Keratinocyte (primary cell): ENCODE results near the gene BRCA2. TPM values are rescaled to one million over a fixed set of nuclear protein-coding genes. Genes with fewer than 3 reads are reported as not detected.

Source experiments
- DNase-seq: peaks from one replicate; pipeline ENCODE4 v3.0.0-alpha.2; 2011; ENCODE audit warnings: low read depth, missing footprints, low spot score
- FAIRE-seq: peaks from 2 replicates; lab custom pipeline; 2011; peaks lifted over from hg19 to GRCh38; lab: Jason Lieb, UNC
- H2AFZ ChIP-seq: 2 replicates; pipeline ENCODE4 v1.6.0; 2012; ENCODE audit warnings: low read length, control low read depth, inconsistent platforms; ENCODE audit not compliant: control insufficient read depth
- H3K27ac ChIP-seq: 2 replicates; pipeline ENCODE4 v1.5.1; 2011; ENCODE audit warnings: low read length; ENCODE audit not compliant: control insufficient read depth, insufficient read depth
- H3K27me3 ChIP-seq: 3 replicates; pipeline ENCODE4 v1.6.0; 2011; ENCODE audit warnings: low read length; ENCODE audit not compliant: control insufficient read depth, insufficient read depth; ENCODE audit errors: extremely low read depth
- H3K36me3 ChIP-seq, 2 experiments: 2 replicates in 1 of 2; 3 replicates in 1 of 2; pipeline ENCODE4 v1.5.1; 2011; ENCODE audit warnings: low read length in 2 of 2, mild to moderate bottlenecking in 1 of 2; ENCODE audit not compliant: control insufficient read depth in 2 of 2, insufficient read depth in 2 of 2; ENCODE audit errors: extremely low read depth in 1 of 2
- H3K4me1 ChIP-seq: 3 replicates; pipeline ENCODE4 v1.5.1; 2011; ENCODE audit warnings: low read length; ENCODE audit not compliant: control insufficient read depth, insufficient read depth; ENCODE audit errors: extremely low read depth
- H3K4me2 ChIP-seq: 3 replicates; pipeline ENCODE4 v1.6.0; 2011; ENCODE audit warnings: low read depth, low read length; ENCODE audit not compliant: control insufficient read depth, insufficient read depth; ENCODE audit errors: extremely low read depth
- H3K4me3 ChIP-seq, 3 experiments: fragments of 200-600 bp in 1 of 3; sonication (generic) in 1 of 3; 2 replicates in 2 of 3; 3 replicates in 1 of 3; pipeline ENCODE4 v1.5.1; 2011 to 2016; ENCODE audit warnings: low read length in 3 of 3, mild to moderate bottlenecking in 3 of 3, control low read depth in 2 of 3, inconsistent platforms in 1 of 3, low read depth in 1 of 3, mixed read lengths in 1 of 3, mixed run types in 1 of 3, moderate library complexity in 1 of 3; ENCODE audit not compliant: control insufficient read depth in 2 of 3, insufficient read depth in 2 of 3; ENCODE audit errors: extremely low read depth in 1 of 3
- H3K79me2 ChIP-seq: 2 replicates; pipeline ENCODE4 v1.6.0; 2012; ENCODE audit warnings: low read length; ENCODE audit not compliant: control insufficient read depth, insufficient read depth
- H3K9ac ChIP-seq: 3 replicates; pipeline ENCODE4 v1.6.0; 2011; ENCODE audit warnings: low read length; ENCODE audit not compliant: control insufficient read depth, insufficient read depth; ENCODE audit errors: extremely low read depth
- H3K9me1 ChIP-seq: 3 replicates; pipeline ENCODE4 v1.6.0; 2011; ENCODE audit warnings: low read length; ENCODE audit not compliant: control insufficient read depth, insufficient read depth; ENCODE audit errors: extremely low read depth
- H3K9me3 ChIP-seq: 2 replicates; pipeline ENCODE4 v1.5.1; 2012; ENCODE audit warnings: low read depth, low read length; ENCODE audit not compliant: control insufficient read depth
- H4K20me1 ChIP-seq: 3 replicates; pipeline ENCODE4 v1.6.0; 2011; ENCODE audit warnings: low read length; ENCODE audit not compliant: control insufficient read depth, insufficient read depth; ENCODE audit errors: extremely low read depth
- EZH2 ChIP-seq: IDR thresholded peaks from one replicate; pipeline ENCODE4 v1.6.1; 2012; ENCODE audit warnings: inconsistent platforms, mild to moderate bottlenecking, low read length, moderate library complexity
- dilution Hi-C: fragments of 300-500 bp; cut with MboI; formaldehyde crosslinking; loops from one replicate; pipeline ENCODE4 v1.7.0; 2020; ENCODE audit warnings: low sequenced_read_pairs; ENCODE audit not compliant: extremely low pct_ligation_motif_present
- polyA plus RNA-seq, 5 experiments: library from polyadenylated mRNA; depleted of rRNA in 3 of 5; stranded (reverse) in 3 of 5; stranded (forward) in 1 of 5; unstranded in 1 of 5; fragments of >200 nt; gene quantifications; 1 replicate in 1 of 5; 2 replicates in 3 of 5; 3 replicates in 1 of 5; pipeline versions ENCODE4 v1.2.1 to v1.2.3, GENCODE V29; 2011 to 2012; ENCODE audit warnings: missing spikeins in 2 of 5, low read depth in 1 of 5, low replicate concordance in 1 of 5
- TF ChIP-seq, protein P1 (sequence below), 3 experiments: IDR thresholded peaks in 1 of 3; conservative IDR thresholded peaks in 1 of 3; optimal IDR thresholded peaks in 1 of 3; 2 replicates in 2 of 3; 3 replicates in 1 of 3; pipeline versions ENCODE3 to v1.5.1; 2011; ENCODE audit warnings: low read length in 3 of 3, mild to moderate bottlenecking in 3 of 3, moderate library complexity in 2 of 3, control low read depth in 1 of 3, inconsistent platforms in 1 of 3; ENCODE audit not compliant: insufficient read depth in 2 of 3; ENCODE audit errors: extremely low read depth in 1 of 3

Gene BRCA2
- polyA plus RNA-seq, 1 donor (not counting 4 experiments of a cell fraction or from before 2014, with no cell fraction given), result 2.4 TPM

DNA sequence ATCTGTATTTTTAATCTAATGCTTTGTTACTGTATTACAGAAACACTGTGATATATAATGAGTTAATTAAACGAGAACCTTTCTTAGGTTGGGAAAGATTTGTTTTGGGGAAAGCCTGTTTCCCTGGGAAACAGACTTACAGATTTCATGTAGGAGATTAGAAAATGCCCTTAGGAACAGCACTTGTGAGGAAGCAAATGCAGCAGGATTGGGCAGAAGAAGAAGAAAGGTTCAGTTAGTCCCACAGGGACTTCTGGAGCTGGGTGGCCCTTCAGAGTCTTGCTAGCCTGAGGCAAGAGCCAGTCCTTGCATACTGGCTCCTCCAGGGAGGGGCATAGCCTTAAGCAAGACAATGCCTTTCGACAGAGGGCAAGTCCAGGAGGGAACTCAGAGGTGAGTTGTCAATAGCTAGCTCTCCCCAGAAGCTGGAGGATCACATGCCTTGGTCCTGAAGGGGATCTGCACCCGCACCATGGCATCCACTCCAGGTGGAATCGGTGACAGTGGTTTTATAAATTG lies 75.9 kb downstream of the BRCA2 start:
- peaks cover 0 to 3% of the 10 kb centered on the region in 2 experiments for H3K36me3 ChIP-seq
- dilution Hi-C loops, result no loop called here
- H3K4me1 ChIP-seq, result peaks cover 3% of the 10 kb centered on the region
- TF ChIP-seq EZH2, result no peak
- TF ChIP-seq, protein P1, sequence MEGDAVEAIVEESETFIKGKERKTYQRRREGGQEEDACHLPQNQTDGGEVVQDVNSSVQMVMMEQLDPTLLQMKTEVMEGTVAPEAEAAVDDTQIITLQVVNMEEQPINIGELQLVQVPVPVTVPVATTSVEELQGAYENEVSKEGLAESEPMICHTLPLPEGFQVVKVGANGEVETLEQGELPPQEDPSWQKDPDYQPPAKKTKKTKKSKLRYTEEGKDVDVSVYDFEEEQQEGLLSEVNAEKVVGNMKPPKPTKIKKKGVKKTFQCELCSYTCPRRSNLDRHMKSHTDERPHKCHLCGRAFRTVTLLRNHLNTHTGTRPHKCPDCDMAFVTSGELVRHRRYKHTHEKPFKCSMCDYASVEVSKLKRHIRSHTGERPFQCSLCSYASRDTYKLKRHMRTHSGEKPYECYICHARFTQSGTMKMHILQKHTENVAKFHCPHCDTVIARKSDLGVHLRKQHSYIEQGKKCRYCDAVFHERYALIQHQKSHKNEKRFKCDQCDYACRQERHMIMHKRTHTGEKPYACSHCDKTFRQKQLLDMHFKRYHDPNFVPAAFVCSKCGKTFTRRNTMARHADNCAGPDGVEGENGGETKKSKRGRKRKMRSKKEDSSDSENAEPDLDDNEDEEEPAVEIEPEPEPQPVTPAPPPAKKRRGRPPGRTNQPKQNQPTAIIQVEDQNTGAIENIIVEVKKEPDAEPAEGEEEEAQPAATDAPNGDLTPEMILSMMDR (optimal IDR thresholded peaks at IDR 0.05 in 1 of 3, IDR thresholded peaks at IDR 0.05 in 1 of 3, conservative IDR thresholded peaks at IDR 0.05 in 1 of 3; ENCODE audit: extremely low read depth in 1 of 3, insufficient read depth in 2 of 3, low read length in 3 of 3), result no peak
- no peaks in the 10 kb centered on the region for H3K79me2 ChIP-seq
- H3K9me1 ChIP-seq, result no peaks in the 10 kb centered on the region
- H4K20me1 ChIP-seq, result no peaks in the 10 kb centered on the region
- no peak overlapping the region for H3K9ac ChIP-seq
- no peak overlapping the region for H3K4me2 ChIP-seq
- DNase-seq (no peak), FAIRE-seq (no peak)
- no peaks in the 10 kb centered on the region for H3K27me3 ChIP-seq
- H3K9me3 ChIP-seq, result no peaks in the 10 kb centered on the region
- no peak overlapping the region for H3K4me3 ChIP-seq
- no peak overlapping the region for H3K27ac ChIP-seq
- H2AFZ ChIP-seq, result no peak overlapping the region

DNA sequence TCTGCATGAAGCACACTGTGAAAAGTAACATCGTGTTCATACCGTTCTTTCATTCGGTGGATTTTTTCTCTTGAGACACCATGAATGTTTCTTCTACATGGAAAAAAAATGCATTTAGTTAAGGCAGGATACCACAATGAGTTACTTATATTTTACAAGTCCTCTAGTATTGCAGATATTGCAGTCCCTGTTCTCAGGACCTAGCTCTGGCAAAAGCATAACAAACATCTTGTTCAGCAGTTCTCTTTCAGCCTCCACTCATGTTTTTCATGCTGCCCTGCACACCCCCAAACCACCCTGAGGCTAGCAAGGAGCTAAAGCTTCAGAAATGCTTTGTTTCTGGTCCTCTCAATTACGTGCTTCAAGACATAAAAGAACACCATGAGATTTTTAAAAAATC lies 87.8 kb downstream of the BRCA2 start:
- Histone ChIP-seq H3K79me2 (no peaks in the 10 kb centered on the region), H3K9ac (no peak overlapping the region), H3K4me2 (no peak overlapping the region), H3K4me1 (no peaks in the 10 kb centered on the region), H2AFZ (no peak overlapping the region), H3K27me3 (no peaks in the 10 kb centered on the region), H3K36me3 (no peaks in the 10 kb centered on the region), H3K27ac (no peak overlapping the region), H3K4me3 (no peak overlapping the region), H4K20me1 (no peaks in the 10 kb centered on the region), H3K9me1 (no peaks in the 10 kb centered on the region), H3K9me3 (no peaks in the 10 kb centered on the region)
- FAIRE-seq, result no peak
- DNase-seq, result no peak
- TF ChIP-seq, protein P1 (optimal IDR thresholded peaks at IDR 0.05 in 1 of 3, IDR thresholded peaks at IDR 0.05 in 1 of 3, conservative IDR thresholded peaks at IDR 0.05 in 1 of 3; ENCODE audit: extremely low read depth in 1 of 3, insufficient read depth in 2 of 3, low read length in 3 of 3), result no peak
- TF ChIP-seq EZH2, result no peak
- dilution Hi-C loops, result no loop called here
